Posterior cingulate gyrus (tissue), 11 donors: ENCODE data around the gene AKAP14.
"Not testable (repeated sequence)": the region's sequence is repeated elsewhere in the genome, so short reads cannot be mapped to it uniquely, and the experiment has no call there.

Experiments
- DNase-seq, 10 donors: peaks; one replicate each; pipeline versions ENCODE4 v3.0.0 to v3.0.0-alpha.2; 2020 to 2021; ENCODE audit warnings: mixed read lengths in 3 of 10
- intact Hi-C: fragments of 100-400 bp; cut with DNase I; formaldehyde crosslinking; loops from one replicate; pipeline ENCODE4 v1.15.1; 2023

AKAP14 gene

GRCh38 chrX:119917877-119918276, 22.2 kb downstream of the AKAP14 start:
- DNase-seq = no peak
- intact Hi-C loops = no loop called here

DNA sequence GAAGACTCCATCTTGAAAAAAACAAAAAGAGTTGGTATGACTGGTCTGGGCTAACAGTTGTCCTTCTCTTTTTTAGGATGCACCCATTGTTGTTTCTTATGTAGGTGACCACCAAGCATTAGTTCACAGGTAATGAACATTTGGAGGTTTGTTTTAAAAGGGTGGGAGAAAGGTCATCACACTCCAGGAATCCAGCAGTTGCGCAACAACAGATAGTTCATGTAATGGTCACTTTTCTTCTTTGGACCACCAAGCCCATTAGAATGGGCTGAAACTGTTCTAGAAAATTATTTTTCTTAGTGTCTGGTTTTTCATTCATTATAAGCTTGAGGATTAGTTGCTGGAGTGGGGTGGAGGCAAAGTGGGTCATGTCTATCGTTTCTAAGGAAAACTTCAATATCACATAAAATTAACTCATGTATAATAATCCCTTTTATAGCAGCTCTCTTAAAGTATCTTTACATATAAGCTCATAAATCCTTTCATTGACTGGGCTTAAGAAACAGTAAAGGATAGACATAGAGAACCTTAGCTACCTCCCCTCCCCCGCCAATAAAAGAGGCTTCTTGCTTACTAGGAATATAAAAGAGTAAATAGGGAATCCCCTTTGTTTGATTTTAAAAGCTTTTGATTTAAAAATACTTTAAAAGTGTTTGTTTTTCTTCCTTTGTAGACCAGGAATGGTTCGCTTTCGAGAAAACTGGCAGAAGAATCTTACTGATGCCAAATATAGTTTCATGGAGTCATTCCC, 24.3 kb downstream of the AKAP14 start:
- no peak for DNase-seq
- intact Hi-C loops = no loop called here

DNA sequence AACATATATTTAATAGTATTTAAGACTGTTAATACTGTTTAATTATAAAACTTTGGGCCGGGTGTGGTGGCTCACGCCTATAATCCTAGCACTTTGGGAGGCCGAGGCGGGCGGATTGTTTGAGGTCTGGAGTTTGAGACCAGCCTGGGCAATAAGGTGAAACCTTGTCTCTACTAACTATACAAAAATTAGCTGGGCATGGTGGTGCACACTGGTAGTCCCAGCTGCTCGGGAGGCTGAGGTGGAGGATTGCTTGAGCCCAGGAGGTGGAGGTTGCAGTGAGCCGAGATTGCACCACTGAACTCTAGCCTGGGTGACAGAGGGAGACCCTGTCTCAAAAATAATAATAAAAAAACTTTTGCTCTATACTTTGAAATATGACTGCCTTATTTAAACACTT, 26.7 kb downstream of the AKAP14 start:
- intact Hi-C loops, DNase-seq: not testable (repeated sequence)

GRCh38 chrX:119935215-119935874, 39.7 kb downstream of the AKAP14 start:
- DNase-seq = no peak
- intact Hi-C loops = no loop called here

DNA sequence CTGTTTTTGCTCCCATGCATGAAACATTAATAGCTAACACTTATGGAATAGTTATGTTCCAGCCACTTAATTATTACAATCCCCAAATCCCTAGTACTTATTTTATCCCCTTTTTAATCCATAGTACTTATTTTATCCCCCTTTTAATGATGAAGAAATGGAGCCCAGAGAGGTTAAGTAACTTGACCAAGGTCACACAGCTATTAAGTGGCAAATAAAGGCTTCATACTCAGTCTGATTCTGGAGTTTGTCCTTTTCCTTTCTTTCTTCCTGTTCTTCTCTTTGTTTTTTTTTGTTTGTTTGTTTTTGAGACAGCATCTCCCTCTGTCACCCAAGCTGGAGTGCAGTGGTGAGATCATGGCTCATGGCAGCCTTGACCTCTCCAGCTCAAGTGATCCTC, 45.6 kb downstream of the AKAP14 start:
- intact Hi-C loops = loop anchor here (10.0 kb wide), 1 partner anchor 67 kb away; the partner anchor contains the start of genes NDUFA1 and RNF113A
- no peak for DNase-seq

DNA sequence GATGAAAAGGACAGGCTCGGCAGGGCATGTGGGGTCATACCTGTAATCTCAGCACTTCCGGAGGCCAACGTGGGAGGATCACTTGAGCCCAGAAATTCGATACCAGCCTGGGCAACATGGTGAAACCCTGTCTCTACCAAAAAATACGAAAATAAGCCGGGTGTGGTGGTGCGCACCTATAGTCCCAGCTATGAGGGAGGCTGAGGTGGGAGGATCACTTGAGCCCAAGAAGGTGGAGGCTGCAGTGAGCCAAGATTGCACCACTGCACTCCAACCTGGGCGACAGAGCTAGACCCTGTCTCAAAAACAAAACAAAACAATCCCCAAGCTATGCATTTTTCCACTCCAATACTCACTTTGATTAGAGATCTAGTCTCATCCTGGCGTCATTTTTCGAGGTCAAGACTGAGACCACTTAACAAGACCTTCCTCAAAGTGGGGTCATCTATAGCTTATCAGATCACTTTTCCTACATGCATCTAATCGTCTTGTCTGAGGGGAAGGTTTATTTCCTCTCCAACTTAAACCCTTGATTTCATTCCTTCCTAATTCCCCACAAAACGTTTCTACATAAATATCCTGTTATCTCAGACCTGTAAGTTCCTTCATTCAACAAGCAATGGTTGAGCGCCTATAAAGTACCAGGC, 46.6 kb downstream of the AKAP14 start:
- no peak for DNase-seq
- intact Hi-C loops = loop anchor here (10.0 kb wide), 1 partner anchor 67 kb away; the partner anchor contains the start of genes NDUFA1 and RNF113A

DNA sequence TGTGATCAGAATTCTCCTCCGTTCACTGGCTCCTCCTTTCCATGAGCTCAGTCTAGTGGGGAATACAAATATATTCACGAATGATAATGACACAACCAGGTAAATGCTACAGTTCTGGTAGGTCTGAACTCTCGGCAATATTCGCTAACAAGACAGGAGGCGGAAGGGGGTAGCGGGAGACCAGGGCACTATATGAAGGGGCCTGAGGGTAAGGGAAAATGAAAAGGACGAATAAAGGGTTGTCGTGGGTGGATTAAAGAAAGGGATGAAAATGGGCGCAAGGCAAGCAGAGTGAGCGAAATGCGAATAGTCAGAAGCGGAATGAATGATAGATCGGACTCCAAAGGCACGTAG, 47.1 kb downstream of the AKAP14 start:
- no peak for DNase-seq
- intact Hi-C loops = loop anchor here (10.0 kb wide), 1 partner anchor 68 kb away; the partner anchor contains the start of genes NDUFA1 and RNF113A

GRCh38 chrX:119943185-119943988, 47.7 kb downstream of the AKAP14 start, which contains the start of gene NKAP:
TSS of gene NKAP (minus strand) at chrX:119943751. CDS start at chrX:119943605, 146 bp downstream.
- intact Hi-C loops = loop anchor here (10.0 kb wide), 1 partner anchor 69 kb away; the partner anchor contains the start of genes NDUFA1 and RNF113A
- peak; percentile 51 to 94 (median 71) for DNase-seq

GRCh38 chrX:119945481-119945880, 49.8 kb downstream of the AKAP14 start:
- intact Hi-C loops = loop anchor here (10.0 kb wide), 1 partner anchor 71 kb away; the partner anchor contains the start of genes NDUFA1 and RNF113A
- no peak for DNase-seq

- DNase-seq = no peak
- intact Hi-C loops = loop anchor here (10.0 kb wide), 1 partner anchor 74 kb away; the partner anchor contains the start of genes NDUFA1 and RNF113A
These were observed 52.7 kb downstream of the AKAP14 start for GRCh38 chrX:119948381-119948780.

DNA sequence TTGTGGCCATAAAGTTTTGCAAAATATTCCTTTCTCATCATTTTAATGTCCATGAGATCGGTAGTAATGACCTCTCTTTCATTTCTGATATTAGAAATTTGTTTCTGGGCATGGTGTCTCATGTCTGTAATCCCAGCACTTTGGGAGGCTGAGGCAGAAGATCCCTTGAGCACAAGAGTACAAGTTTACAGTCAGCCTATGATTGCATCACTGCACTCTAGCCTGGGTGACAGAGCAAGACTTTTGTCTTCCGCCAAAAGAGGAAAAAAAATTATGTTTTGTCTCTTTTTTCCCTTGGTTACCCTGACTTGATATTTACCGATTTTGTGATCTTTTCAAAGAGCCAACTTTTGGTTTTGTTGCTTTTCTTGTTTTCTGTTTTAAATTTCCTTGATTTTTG, 58.7 kb downstream of the AKAP14 start:
- intact Hi-C loops = no loop called here
- no peak for DNase-seq

GRCh38 chrX:119955807-119956570, 60.3 kb downstream of the AKAP14 start:
- intact Hi-C loops, DNase-seq: not testable (repeated sequence)

- intact Hi-C loops = no loop called here
- DNase-seq = no peak
These were observed 64.9 kb downstream of the AKAP14 start for GRCh38 chrX:119960625-119961024.

DNA sequence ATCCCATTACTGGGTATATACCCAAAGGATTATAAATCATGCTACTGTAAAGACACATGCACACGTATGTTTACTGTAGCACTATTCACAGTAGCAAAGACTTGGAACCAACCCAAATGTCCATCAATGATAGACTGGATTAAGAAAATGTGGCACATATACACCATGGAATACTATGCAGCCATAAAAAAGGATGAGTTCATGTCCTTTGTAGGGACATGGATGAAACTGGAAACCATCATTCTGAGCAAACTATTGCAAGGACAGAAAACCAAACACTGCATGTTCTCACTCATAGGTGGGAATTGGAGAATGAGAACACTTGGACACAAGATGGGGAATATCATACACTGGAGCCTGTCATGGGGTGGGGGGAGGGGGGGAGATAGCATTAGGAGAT, 71.1 kb downstream of the AKAP14 start:
- intact Hi-C loops, DNase-seq: not testable (repeated sequence)
